Measurements from ENCODE around the gene VWA7.

The VWA7 gene

GRCh38 chr6:31750411-31751022 lies 26.6 kb downstream of the VWA7 start:
- DNase-seq, result no peak

GRCh38 chr6:31749301-31750036 lies 27.7 kb downstream of the VWA7 start:
- no peak for DNase-seq

GRCh38 chr6:31744422-31744821 lies 32.7 kb downstream of the VWA7 start:
- no peak for DNase-seq

GRCh38 chr6:31742894-31743293 lies 34.2 kb downstream of the VWA7 start:
- no peak for DNase-seq

GRCh38 chr6:31741815-31742214 lies 35.3 kb downstream of the VWA7 start:
- no peak for DNase-seq

GRCh38 chr6:31740397-31741223 lies 36.5 kb downstream of the VWA7 start:
- DNase-seq, result no peak

GRCh38 chr6:31739639-31740396 lies 37.3 kb downstream of the VWA7 start, which contains the start of gene MSH5:
TSS of gene MSH5 (plus strand) at chr6:31740005. CDS start at chr6:31740467, 462 bp downstream.
- DNase-seq, result peak; percentile 96

- peak; percentile 75 for DNase-seq
Observed at GRCh38 chr6:31737991-31738979, 38.8 kb downstream of the VWA7 start.

- no peak for DNase-seq
Observed at GRCh38 chr6:31737315-31737990, 39.7 kb downstream of the VWA7 start.

- no peak for DNase-seq
Observed at GRCh38 chr6:31736768-31737314, 40.3 kb downstream of the VWA7 start.

- peak; percentile 83 for DNase-seq
Observed at GRCh38 chr6:31736021-31736767, 40.9 kb downstream of the VWA7 start, which contains the start of gene CLIC1. TSS of gene CLIC1 (minus strand) at chr6:31736530. CDS start at chr6:31736300, 230 bp downstream.

GRCh38 chr6:31734821-31735406 lies 42.2 kb downstream of the VWA7 start:
- DNase-seq, result peak; percentile 68

GRCh38 chr6:31734247-31734820 lies 42.8 kb downstream of the VWA7 start:
- no peak for DNase-seq

- no peak for DNase-seq
Observed at GRCh38 chr6:31733734-31734133, 43.4 kb downstream of the VWA7 start.

- DNase-seq, result no peak
Observed at GRCh38 chr6:31732029-31732428, 45.1 kb downstream of the VWA7 start.

- DNase-seq, result no peak
Observed at GRCh38 chr6:31730631-31731086, 46.5 kb downstream of the VWA7 start.

- DNase-seq, result peak; percentile 74
Observed at GRCh38 chr6:31729979-31730630, 47.0 kb downstream of the VWA7 start.

GRCh38 chr6:31729515-31729978 lies 47.6 kb downstream of the VWA7 start:
- peak; percentile 89 for DNase-seq
